Motor neuron (in vitro differentiated cells): ENCODE measurements around the gene SKIC8. TPM values are rescaled to one million over a fixed set of nuclear protein-coding genes. Genes with fewer than 3 reads are reported as not detected.

ENCODE experiments used
- ATAC-seq, 8 experiments: fragments of 200-7000 bp; cut with Tn5 transposase; replicated peaks in 6 of 8; 2 replicates each; pipeline ENCODE4 v1.8.0; 2021; ENCODE audit warnings: mild to moderate bottlenecking in 8 of 8, moderate library complexity in 8 of 8
- H3K27ac ChIP-seq, 2 donors: fragments of 250-450 bp; sonication (Bioruptor Pico); 2 replicates each; pipeline ENCODE4 v1.9.0; 2021; ENCODE audit warnings: antibody characterized with exemption in 2 of 2, mild to moderate bottlenecking in 2 of 2, moderate library complexity in 1 of 2
- H3K4me1 ChIP-seq, 2 donors: fragments of 250-450 bp; sonication (Bioruptor Pico); replicated peaks in 1 of 2; 2 replicates each; pipeline ENCODE4 v1.6.1; 2021; ENCODE audit warnings: antibody characterized with exemption in 2 of 2, mild to moderate bottlenecking in 2 of 2, moderate library complexity in 1 of 2
- H3K4me3 ChIP-seq, 5 donors: fragments of 250-450 bp; sonication (Bioruptor Pico); 2 replicates each; pipeline ENCODE4 v1.9.0; 2021; ENCODE audit warnings: antibody characterized with exemption in 5 of 5, mild to moderate bottlenecking in 5 of 5, moderate library complexity in 4 of 5
- WGBS, 10 experiments: fragments of 450-650 bp; shearing (Covaris generic); methylation state at CpG; one replicate each; pipeline ENCODE4 v1.0.0; 2022; 5-methylcytosine and 5-hydroxymethylcytosine counted together
- in situ Hi-C, 9 experiments: fragments of 400-800 bp; cut with MboI; loops; one replicate each; pipeline ENCODE4 v1.15.0; 2021; ENCODE audit warnings: low sequenced_read_pairs in 9 of 9, low pct_unique_long_range_greater_than_20kb in 2 of 9; ENCODE audit not compliant: unreplicated experiment in 9 of 9
- total RNA-seq, 8 experiments: library from RNA; unstranded; fragments of 300-600 nt; gene quantifications; 2 replicates each; pipeline versions ENCODE4 v1.2.3 to v1.2.4, GENCODE V29; 2022

Gene SKIC8
- total RNA-seq, 8 experiments from 2014 or later = 39.4 to 67.6 (median 54.7) TPM

DNA sequence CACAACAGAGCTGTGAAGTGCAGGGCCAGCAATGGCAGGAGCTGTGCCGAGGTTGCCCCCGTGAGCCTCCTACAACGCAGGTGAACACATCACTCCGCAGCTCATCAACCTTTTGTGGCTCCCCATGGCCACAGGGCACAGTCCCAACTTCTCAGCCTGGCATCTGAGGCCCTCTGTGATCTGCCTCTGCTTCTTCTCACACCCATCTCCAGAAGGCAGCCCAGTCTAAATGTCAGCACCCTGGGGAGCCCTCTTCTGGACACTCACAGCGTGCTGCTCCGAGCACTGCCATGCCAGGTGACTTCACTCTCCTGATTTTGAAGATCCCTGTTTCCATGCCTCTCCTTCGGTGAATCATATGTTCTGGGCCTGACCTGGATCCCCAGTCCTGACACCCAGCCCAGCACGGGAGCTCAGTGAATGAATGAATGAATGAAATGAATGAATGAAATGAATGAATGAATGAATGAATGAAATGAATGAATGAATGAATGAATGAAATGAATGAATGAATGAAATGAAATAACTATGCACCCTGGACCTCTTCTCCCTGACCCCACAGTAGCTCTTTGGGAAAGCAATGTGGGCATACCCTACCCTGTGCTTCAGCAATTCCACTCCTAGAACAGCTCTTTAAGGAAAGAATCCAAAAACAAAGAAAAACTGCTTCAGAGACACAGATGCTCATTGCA lies 17.9 kb upstream of the SKIC8 start:
- in situ Hi-C loops = loop anchor here in 7 of 9 experiments (10.0 to 25.0 kb wide), 4 partner anchors 95 to 118 kb away; partner anchors contain the start of gene IREB2 (in 1 of the 7)
- Histone ChIP-seq H3K4me1 (peaks cover 83 to 88% of the 10 kb centered on the region in 2 donors), H3K27ac (peak overlapping the region; percentile 87 to 89), H3K4me3 (peak overlapping the region in 1 of 5 donors; percentile 9)
- WGBS, 10 experiments = 29 to 100% (median 80%) methylated on average over 1 to 5 of the region's 8 CpGs; no CpG with 5 or more reads in 3 of the 10 experiments
- peak in 1 of 8 experiments; percentile 10 for ATAC-seq

DNA sequence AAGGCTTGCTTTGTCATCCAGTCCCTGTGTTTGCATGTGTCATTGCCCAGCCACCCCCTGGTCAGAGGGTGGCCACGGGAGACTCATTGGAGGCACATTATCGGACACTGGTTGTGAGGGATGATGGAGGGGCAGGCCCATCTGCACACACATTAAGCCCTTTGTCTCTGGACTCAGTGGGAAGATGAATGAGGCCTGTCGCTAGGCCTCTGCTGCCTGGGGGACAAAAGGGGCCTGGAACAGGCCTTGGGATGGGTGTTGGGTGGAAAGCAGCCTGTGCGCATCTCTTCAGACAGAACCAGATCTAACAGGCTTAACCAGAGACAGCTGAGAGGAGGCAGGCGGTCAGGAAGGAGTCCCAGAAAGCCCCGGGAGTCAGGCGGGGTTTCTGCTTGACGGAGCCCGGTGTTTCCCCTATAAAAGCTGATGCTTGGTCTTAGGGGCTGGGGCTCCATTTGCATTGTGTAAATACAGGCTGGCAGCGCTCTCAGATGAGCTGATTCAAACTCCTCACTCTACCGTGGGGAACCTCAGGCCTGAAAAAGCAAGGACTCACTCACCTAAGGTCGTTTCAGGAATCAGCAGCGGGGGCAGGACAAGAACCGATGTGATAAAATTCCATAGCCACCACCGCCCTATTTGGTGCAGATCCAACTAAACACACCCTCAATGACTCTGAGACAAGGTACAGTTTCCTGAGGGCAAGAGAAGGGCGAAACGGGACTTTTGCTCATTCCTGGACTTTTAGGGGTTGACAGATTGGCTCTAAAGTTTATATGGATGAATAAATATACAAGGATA lies 17.1 kb upstream of the SKIC8 start:
- Histone ChIP-seq H3K27ac (peak overlapping the region; percentile 87 to 89), H3K4me1 (peaks cover 80 to 82% of the 10 kb centered on the region in 2 donors), H3K4me3 (peak overlapping the region in 2 of 5 donors; percentile 2 to 9)
- WGBS, 10 experiments = 4 to 60% (median 17%) methylated on average over 2 to 11 of the region's 17 CpGs; no CpG with 5 or more reads in 3 of the 10 experiments
- in situ Hi-C loops = loop anchor here in 7 of 9 experiments (10.0 to 25.0 kb wide), 4 partner anchors 96 to 118 kb away; partner anchors contain the start of gene IREB2 (in 1 of the 7)
- ATAC-seq = peak; percentile 75 to 91 (median 88)

DNA sequence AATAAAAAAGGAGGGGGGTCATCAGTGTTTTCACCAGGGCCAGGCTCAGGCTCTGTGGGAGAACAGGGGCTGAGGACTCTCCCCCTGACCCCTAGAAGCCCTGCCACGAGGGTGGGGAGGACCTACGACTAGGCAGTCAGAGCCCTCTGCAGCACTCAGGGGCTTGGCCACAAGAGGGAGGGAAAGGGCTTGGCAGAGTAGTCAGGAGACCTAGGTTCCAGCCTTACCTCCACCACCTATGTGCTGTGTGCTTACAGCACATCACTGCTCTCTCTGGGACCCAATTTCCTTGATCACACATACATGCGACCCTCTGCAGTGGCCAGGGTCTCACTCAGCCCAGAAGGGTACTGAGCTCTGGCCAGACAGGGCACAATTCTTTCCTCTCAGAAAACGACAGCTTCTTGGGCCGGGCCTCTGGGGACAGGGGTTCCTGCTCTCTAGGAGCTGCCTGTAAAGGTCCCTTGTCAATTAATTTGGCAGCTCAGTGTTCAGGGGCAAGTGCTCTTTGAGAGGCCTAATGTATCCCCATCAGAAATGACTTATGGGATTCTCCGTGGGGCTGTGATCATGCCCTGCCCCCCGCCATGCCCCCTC lies 16.4 kb upstream of the SKIC8 start:
- H3K27ac ChIP-seq = peak overlapping the region; percentile 87 to 89
- in situ Hi-C loops = loop anchor here in 7 of 9 experiments (10.0 to 25.0 kb wide), 4 partner anchors 97 to 119 kb away; partner anchors contain the start of gene IREB2 (in 1 of the 7)
- peaks cover 74 to 75% of the 10 kb centered on the region in 2 donors for H3K4me1 ChIP-seq
- WGBS, 10 experiments = 0 to 7% (median 0%) methylated on average over 2 to 3 of the region's 7 CpGs; no CpG with 5 or more reads in 7 of the 10 experiments
- no peak overlapping the region for H3K4me3 ChIP-seq
- ATAC-seq = peak; percentile 23 to 67 (median 38)

DNA sequence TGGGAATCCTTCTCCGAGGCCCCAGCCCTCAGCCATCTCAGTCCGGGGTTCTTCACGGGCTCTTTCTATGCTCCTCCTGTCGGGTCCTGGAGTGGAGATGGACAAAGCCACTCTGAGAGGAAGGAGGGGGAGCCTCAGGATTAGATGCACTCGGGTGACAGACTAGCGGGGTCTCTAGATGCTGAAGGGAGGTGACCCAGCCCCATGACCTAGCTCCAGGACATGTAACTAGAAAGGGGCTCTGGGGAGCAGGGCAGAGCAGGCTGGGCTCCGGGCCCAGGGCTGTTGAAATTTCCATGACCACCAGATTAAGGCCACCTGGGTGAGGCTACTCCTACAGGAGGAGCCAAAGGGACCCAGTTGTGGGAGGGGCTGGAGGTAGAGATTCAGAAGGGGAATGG lies 14.8 kb upstream of the SKIC8 start:
- Histone ChIP-seq H3K27ac (no peak overlapping the region), H3K4me1 (peaks cover 59 to 60% of the 10 kb centered on the region in 2 donors), H3K4me3 (no peak overlapping the region)
- ATAC-seq = no peak
- 32 to 100% (median 80%) methylated on average over 1 to 3 of the region's 7 CpGs; no CpG with 5 or more reads in 7 of the 10 experiments for WGBS, 10 experiments
- in situ Hi-C loops = loop anchor here in 7 of 9 experiments (10.0 to 25.0 kb wide), 4 partner anchors 98 to 121 kb away; partner anchors contain the start of gene IREB2 (in 1 of the 7)

DNA sequence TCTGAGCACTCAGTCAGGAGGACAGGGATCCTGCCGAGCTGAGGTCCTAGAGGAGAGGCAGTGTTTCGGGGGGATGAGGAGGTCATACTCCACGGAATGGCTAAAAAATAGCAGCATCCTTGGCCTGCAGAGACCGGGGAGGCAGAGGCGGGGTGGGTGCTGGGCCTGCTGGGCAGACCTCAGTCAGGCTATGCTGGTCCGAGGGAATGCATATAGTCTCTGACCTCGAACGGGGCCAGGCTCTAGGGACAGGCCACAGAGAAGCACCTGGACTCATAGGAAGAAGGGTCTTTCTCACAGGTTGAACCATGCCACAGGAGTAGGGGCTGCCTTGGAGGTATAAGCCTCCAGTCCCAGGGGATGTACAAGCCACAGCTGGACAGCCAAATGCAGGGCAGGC lies 14.0 kb upstream of the SKIC8 start:
- no peak for ATAC-seq
- no peak overlapping the region for H3K27ac ChIP-seq
- H3K4me1 ChIP-seq = peaks cover 55 to 56% of the 10 kb centered on the region in 2 donors
- WGBS, 10 experiments = 62 to 95% (median 67%) methylated on average over 2 to 4 of the region's 8 CpGs; no CpG with 5 or more reads in 7 of the 10 experiments
- in situ Hi-C loops = loop anchor here in 7 of 9 experiments (10.0 to 25.0 kb wide), 4 partner anchors 99 to 121 kb away; partner anchors contain the start of gene IREB2 (in 1 of the 7)
- no peak overlapping the region for H3K4me3 ChIP-seq

DNA sequence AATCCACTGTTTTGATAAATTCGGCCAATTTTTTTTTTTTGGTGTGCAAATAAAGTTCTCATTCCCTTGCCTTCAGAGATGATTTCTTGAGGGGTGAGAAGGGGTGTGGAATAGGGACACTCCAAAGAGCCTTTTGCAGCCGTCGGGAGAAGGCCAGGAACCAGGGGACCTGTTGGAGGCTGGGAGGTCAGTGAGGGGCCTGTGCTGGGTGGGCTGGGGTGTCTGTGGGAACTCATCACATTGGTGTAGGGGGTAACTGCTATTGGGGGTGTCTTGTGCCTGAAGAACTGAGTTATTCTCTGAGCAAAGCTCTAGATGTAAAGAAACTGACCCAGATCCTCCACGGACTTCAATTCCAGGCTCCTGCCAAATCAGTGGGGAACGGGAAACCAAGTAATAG lies 13.5 kb upstream of the SKIC8 start:
- 8 to 87% (median 59%) methylated on average over 2 to 5 of the region's 5 CpGs; no CpG with 5 or more reads in 7 of the 10 experiments for WGBS, 10 experiments
- no peak overlapping the region for H3K4me3 ChIP-seq
- in situ Hi-C loops = loop anchor here in 7 of 9 experiments (10.0 to 25.0 kb wide), 4 partner anchors 99 to 122 kb away; partner anchors contain the start of gene IREB2 (in 1 of the 7)

DNA sequence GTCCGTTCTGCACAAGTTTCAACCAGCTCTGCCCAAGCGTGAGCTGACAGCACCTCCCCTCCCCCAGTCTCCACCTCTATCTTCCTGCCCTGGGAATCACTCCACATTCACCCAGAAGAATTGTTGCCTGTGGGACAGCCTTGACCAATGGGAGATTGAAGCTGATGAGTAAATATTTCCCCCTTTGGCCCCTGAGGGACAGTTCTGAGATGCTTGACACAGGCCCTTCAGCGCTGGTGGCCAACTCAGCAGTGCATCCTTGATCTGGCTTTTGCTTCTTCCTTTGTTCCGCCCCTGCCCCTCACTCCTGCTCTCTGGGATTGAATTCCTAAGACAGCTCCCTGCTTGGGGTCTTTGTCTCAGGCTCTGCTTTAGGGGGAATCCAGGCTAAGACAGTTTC lies 13.1 kb upstream of the SKIC8 start:
- Histone ChIP-seq H3K27ac (peak overlapping the region in 1 of 2 donors; percentile 26), H3K4me1 (peaks cover 47 to 50% of the 10 kb centered on the region in 2 donors), H3K4me3 (no peak overlapping the region)
- ATAC-seq = peak in 2 of 8 experiments; percentile 4 to 5
- 47 to 100% (median 70%) methylated on average over 1 to 4 of the region's 4 CpGs; no CpG with 5 or more reads in 4 of the 10 experiments for WGBS, 10 experiments
- in situ Hi-C loops = loop anchor here in 7 of 9 experiments (10.0 to 25.0 kb wide), 4 partner anchors 100 to 122 kb away; partner anchors contain the start of gene IREB2 (in 1 of the 7)

More for the DNA sequence above, 13.5 kb upstream of the SKIC8 start:
- peaks cover 51 to 52% of the 10 kb centered on the region in 2 donors for H3K4me1 ChIP-seq
- no peak for ATAC-seq
- H3K27ac ChIP-seq = peak overlapping the region in 1 of 2 donors; percentile 17

DNA sequence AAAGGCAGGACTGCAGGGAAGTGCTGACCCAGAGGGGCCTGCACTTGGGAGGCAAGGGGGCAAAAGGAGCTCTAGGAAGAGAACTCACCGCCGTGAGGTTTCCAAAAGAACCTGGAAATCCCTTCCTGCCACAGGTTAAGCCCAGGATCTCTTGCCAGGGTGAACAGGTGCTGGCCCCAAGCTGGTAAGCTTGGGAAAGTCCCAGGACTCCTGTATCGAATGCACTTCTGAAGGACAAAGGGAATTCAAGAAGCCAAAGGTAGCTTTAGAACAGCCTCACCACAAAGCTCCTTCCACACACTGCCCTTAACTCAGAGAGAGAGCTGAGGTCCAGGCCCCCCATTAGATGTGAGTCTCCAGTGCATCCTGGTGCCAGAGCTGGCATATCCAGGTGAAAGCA lies 11.9 kb upstream of the SKIC8 start:
- WGBS, 10 experiments = 80 to 100% (median 93%) methylated on average over 1 to 3 of the region's 3 CpGs; no CpG with 5 or more reads in 7 of the 10 experiments
- ATAC-seq = no peak
- peaks cover 34 to 40% of the 10 kb centered on the region in 2 donors for H3K4me1 ChIP-seq
- no peak overlapping the region for H3K4me3 ChIP-seq
- H3K27ac ChIP-seq = no peak overlapping the region
- in situ Hi-C loops = loop anchor here in 7 of 9 experiments (10.0 to 25.0 kb wide), 4 partner anchors 101 to 124 kb away; partner anchors contain the start of gene IREB2 (in 1 of the 7)

DNA sequence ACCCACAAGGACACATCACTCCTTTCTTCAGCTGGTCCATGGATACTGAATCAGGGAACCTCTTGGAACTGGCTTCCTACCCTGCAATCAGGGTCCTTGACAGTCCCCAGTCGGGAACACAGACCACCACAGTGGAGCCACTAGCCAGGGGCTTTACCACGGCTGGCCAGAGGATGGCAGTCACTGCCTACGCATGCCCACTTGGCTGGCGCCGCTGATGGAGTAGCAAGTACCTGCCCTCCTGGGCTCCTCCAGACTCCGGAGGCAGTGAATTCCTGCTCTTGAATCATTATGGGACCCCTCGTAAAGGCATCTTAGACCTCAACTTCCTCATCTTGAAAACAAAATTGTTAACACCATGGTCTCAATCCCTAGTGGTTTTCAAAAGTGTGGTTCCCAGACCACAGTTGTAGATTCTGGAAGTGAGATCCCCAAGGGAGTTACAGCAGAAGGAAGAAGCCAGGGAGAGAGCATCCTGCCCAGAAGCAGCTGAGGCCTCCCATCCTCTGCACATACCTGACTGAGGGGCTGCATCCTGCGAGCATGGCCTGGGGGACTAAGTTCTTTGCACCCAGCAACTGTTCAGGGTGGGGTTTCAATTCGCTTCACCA lies 9.1 kb upstream of the SKIC8 start:
- ATAC-seq = peak; percentile 70 to 97 (median 88)
- H3K27ac ChIP-seq = no peak overlapping the region
- H3K4me3 ChIP-seq = no peak overlapping the region
- peaks cover 13 to 19% of the 10 kb centered on the region in 2 donors for H3K4me1 ChIP-seq
- in situ Hi-C loops = loop anchor here in 4 of 9 experiments (10.0 to 25.0 kb wide), 3 partner anchors 104 to 126 kb away; partner anchors contain the start of gene IREB2 (in 1 of the 4)
- 0 to 61% (median 6%) methylated on average over 1 to 6 of the region's 9 CpGs; no CpG with 5 or more reads in 3 of the 10 experiments for WGBS, 10 experiments

DNA sequence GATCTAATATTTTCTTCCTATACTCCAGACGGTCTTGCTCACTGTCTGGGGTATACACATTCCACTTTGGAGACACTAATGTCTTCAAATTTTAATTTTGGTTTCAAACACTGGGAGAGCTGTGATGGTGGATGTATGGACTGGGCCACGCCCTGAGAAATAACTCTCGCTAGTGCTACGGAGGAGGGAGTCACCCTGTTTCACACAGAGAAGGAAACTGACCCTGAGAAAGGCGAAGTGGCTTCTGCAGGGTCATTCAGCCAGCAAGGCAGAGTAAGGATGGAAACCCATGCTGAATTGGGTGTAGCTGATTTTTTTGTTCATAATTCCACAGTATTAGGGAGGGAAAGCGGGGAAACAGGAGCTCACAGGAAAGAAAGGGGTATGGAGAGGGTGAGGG lies 8.6 kb upstream of the SKIC8 start:
- 20 to 100% (median 62%) methylated on average over 1 to 5 of the region's 6 CpGs; no CpG with 5 or more reads in 2 of the 10 experiments for WGBS, 10 experiments
- ATAC-seq = peak in 3 of 8 experiments; percentile 24 to 26 (median 25)
- H3K27ac ChIP-seq = no peak overlapping the region
- no peak overlapping the region for H3K4me3 ChIP-seq
- in situ Hi-C loops = loop anchor here in 4 of 9 experiments (10.0 to 25.0 kb wide), 3 partner anchors 104 to 127 kb away; partner anchors contain the start of gene IREB2 (in 1 of the 4)
- peaks cover 13 to 16% of the 10 kb centered on the region in 2 donors for H3K4me1 ChIP-seq

DNA sequence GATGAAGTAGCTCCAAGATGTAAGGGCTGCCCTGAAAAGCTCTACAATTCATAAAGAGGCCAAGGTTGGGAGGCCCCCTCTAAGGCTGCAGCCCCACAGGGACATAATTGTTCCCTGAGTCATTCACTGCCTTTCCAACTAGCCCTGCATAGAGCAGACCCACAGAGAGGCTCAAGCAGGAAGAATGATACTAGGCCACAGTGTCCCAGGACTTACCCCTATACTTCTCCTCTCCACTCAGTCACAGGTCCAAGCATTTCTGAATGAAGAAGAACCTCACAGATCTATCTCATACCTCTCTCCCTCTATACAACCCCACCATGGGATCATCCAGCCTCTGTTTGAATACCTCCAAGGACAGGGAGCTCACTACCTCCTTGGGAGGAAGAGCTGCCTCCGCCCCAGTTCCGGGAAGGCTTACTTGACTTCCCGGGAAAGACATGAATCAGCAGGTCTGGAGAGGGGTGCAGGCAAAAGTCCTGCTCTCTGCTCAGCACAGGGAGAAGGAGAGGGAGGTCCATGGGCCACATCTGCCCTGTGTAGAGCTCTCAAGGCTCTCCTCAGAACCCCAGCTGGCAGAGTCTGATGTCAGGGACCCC lies 6.9 kb upstream of the SKIC8 start:
- peaks cover 4 to 6% of the 10 kb centered on the region in 2 donors for H3K4me1 ChIP-seq
- 0% methylated on average over 2 of the region's 3 CpGs; no CpG with 5 or more reads in 9 of the 10 experiments for WGBS, 10 experiments
- no peak overlapping the region for H3K27ac ChIP-seq
- in situ Hi-C loops = loop anchor here in 4 of 9 experiments (10.0 to 25.0 kb wide), 3 partner anchors 106 to 129 kb away; partner anchors contain the start of gene IREB2 (in 1 of the 4)
- ATAC-seq = peak in 7 of 8 experiments; percentile 31 to 59 (median 44)
- H3K4me3 ChIP-seq = no peak overlapping the region
